HG02763 (cell line): ENCODE measurements around the gene SLC16A11.
A peak's percentile ranks its signal among the peaks of the same experiment; 100 is the strongest.
"Not testable (repeated sequence)": the region's sequence is repeated elsewhere in the genome, so short reads cannot be mapped to it uniquely, and the experiment has no call there.

Source experiments
- ATAC-seq: cut with Tn5 transposase; IDR thresholded peaks from one replicate; pipeline ENCODE4 v1.9.1; 2021; ENCODE audit warnings: mild to moderate bottlenecking, moderate library complexity; ENCODE audit not compliant: unreplicated experiment

Gene SLC16A11

DNA sequence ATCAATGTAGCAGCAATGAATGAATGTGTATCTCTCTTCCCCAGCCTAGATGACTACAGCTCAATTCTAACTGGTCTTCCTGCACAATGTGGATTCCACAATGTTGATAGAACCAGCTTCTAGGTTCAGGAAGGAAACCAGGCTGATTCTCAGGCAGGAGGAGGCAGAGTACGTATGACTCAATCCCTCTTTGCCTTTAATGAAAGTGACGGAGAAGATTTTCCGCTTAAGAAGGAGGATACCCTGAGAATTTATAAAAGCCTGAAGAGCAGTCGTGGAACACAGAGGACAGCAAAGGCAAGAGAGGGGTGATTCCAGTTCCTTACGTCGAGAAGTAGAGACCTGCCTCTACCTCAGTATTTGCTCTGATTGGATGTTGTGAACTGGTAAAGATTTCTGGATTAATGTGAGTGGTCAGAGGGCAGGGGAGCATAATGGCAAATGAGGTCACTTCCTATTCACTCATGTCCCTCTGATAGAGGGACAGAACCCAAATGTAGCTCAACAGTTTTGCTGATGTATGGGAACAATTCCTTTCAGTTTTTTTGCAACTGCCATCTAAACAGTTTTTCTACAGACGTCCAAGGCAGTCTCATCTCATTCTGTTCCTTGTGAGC, 15.0 kb upstream of the SLC16A11 start:
- ATAC-seq: no peak

DNA sequence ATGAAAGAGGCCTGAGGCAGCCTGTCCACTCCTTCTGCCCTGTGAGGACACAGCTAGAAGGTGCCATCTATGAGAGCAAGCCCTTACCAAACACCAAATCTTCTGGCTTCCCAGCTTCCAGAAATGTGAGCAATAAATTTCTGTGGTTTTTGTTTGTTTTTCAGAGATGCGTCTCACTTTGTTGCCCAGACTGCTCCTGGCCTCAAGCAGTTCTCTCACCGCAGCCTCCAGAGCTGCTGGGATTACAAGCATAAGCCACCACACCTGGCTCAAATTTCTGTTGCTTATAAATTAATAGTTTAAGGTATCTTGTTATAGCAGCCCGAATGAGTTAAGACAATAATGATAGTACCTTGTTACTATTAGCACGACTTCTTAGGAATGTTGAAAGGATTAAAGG, 12.5 kb upstream of the SLC16A11 start:
- ATAC-seq: no peak

DNA sequence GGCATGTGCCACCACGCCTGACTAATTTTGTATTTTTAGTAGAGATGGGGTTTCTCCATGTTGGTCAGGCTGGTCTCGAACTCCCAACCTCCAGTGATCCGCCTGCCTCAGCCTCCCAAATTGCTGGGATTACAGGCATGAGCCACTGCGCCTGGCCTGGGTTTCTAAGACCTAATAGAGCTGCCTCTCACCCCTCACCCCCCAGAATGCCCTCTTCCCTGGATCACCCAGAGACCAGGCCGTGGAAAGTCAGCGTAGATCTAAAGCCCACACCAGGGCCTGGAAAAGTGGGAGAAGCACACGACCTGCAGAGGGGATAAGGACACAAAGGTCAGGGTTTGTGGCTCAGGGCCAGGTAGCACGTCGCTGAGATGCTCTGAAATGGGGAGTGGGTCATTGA, 6.7 kb upstream of the SLC16A11 start:
- ATAC-seq: not testable (repeated sequence)

DNA sequence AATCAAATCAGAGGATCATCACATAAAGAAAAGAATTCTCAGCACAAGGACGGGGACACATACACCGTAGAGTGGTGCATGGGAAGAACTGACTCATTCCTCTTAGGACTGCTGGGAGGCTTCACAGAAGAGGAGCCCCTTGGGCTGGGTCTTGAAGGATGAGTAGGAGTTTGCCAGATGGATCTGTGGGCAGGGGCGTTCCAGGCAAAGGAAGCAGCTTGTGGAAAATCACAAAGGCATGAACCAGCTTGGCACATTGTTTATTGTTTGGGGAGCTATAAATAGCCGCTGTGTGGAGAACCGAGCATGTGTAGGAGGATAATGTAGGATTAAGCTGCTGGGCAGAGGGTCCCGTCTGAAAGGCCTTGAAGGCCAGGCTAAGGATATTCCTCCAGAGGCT, 5.1 kb upstream of the SLC16A11 start:
- no peak for ATAC-seq

DNA sequence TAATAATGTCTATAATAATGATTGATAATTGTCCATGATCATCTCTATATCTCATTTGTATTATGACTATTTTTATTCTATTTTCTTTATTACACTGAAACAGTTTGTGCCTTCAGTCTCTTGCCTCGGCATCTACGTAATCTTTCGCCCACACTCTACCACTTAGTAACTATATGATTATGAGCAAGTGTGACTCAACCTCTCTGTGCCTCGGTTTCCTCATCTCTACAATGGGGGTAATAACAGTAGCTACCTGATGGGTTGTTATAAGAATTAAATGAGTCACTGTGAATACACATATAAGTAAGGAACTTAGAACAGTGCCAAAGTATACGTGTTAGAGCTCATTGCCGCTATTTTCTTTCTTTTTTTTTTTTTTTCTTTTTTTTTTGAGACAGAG, 3.7 kb upstream of the SLC16A11 start:
- ATAC-seq: no peak

DNA sequence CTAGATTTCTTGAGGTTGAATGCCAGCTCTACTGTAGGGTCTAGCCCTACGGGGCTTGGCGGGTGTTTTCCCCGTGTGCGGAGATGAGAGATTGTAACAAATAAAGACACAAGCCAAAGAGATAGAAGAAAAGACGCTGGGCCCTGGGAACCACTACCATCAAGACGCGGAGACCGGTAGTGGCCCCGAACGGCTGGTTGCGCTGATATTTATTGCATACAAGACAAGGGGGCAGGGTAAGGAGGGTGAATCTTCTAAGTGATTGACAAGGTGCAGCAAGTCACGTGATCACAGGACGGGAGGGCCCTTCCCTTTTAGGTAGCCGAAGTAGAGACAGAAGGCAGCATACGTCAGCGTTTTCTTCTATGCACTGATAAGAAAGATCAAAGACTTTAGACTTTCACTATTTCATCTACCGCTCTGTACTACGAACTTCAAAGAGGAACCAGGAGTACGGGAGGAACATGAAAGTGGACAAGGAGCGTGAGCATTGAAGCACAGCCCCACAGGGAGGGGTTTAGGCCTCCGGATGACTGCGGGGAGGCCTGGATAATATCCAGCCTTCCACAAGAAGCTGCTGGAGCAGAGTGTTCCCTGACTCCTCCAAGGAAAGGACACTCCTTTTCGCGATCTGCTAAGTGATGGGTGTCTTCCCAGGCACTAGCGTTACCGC, 3.0 kb upstream of the SLC16A11 start:
- not testable (repeated sequence) for ATAC-seq

DNA sequence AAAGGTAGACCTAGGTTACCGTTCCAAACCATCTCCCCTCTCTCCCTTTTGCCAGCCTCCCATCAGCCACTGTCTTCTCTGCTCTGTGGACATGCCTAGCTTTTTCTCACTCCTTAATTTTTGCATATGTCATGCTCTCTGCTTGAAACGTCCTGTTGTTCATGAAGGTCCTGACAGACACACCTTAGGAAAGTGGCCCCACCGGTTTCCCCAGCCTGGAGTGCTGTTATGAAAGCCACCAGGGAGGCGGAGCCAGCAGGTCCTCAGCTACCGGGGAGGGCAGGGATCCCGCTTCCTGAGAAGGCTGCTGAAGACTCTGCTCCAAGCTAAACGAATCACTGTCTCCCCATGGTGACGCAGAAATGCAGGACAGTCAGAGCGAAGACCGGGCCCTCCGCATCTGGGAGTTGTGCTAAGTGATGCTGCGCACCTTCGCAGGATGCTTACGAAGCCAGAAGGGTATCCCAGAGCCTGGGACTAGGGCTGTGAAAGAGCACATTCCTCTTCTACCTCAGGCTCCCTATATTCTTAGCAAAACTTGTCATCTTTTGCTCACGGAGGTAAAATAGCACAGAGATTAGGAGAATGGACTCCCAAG, 2.3 kb upstream of the SLC16A11 start:
- no peak for ATAC-seq

DNA sequence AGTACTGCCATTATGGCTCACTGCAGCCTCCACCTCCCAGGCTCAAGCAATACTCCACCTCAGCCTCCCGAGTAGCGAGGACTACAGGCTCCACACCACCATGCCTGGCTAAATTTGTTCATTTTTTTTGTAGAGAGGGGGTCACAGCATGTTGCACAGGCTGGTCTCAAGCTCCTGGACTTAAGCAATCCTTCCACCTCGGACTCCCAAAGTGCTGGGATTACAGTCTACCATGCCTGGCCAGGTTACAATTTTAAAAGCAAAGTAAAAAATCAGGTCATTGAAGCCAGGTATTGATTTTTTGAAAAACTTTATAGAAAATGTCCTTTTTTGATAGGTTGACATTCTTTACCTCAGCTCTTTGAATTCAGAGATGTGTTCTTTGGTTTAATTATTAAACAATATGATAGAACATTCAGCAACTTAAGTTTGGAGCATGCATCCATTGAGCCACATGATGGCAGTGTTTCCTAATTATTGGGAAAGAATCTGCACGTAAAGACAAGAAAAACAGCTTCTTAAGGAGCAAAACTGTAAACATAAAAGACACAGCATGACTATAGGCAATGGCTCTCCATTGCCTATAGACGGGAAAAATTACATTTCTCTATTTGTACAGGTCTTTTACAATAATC, 1.7 kb upstream of the SLC16A11 start:
- ATAC-seq: no peak

DNA sequence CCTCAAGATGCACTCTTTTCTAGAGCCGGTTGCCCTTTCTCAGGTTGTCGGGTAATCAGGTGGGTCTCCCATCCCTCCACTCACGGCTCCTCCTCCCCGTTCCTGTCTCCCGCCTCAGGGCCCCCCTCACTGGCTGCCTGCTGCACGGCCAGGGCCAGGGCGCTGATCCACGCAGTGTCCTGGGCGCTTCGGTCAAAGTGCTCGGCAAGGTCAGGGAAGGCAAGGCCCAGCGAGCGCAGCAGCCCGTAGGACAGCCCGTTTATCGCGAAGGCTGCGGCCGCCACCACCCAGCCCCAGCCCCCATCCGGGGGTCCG, 753 bp downstream of the SLC16A11 start:
- no peak for ATAC-seq

DNA sequence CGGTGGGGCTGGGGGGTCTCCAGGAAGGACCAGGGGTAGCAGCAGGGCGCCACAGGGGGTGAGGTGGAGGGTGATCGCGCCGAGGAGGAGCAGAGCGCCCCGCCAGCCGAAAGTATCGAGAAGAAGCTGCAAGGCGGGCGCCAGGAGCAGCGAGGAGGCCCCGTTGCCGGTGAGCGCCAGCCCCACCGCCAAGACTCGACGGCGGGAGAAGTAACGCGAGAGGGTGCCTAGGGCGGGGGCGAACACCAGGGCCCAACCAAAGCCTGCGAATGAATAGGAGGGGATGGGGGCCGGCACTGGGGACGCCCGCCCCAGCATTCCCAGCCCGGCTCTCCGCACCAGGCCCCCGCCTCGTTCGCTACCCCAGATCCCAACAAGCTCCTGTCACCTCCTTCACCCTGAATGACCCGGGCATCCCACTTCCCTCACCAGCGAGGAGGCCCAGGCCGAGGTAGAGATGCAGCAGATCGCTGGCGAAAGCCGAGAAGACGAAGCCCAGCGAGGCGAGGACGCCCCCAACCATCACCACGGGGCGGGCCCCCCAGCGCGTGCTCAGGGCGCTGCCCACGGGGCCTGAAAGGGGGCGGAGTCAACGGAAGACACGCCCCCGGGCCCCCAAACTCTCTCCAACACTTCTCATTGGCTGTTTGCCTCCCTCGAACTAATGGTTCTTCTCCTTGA, 1.3 kb downstream of the SLC16A11 start:
- ATAC-seq: no peak

DNA sequence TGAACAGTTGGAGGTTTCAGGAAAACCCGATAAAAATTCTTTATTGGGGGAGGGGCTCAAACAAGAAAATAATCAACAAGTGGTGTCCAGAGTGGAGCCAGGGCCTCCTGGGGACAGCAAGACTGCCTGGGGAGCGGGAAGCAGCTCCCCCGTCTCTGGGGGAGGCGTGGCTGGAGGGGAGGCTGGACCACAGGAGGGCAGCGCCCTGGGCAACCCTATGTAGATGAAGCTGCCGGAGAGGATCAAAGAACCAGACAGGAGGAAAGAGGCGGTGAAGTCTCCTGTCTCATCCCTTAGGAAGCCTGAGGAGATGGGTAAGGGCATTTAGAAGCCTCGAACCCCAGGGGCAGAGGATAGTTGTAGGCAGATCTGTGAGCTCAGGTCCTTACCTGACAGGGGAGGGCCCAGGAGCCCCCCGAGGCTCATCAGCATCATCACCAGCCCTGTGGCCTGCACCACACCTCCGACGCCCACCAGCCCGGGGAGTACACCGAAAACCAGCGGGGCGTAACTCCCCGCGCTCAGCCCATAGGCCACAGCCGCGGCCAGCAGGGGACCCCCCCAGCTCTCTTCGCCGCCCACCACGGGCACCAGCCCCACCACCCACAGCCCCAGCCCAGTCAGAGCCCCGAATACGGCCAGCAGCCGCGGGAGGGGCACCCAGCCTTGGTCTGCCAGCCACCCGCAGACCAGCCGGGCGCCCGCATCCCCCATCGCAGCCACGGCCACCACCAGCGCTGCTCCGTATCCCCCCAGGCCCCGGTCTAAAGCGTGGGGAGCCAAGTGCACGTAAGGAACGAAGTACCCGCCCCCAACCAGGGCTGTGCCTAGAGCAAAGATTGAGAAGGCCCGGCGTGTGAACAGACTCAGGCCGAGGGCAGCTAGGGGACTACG, 2.0 kb downstream of the SLC16A11 start:
- no peak for ATAC-seq

DNA sequence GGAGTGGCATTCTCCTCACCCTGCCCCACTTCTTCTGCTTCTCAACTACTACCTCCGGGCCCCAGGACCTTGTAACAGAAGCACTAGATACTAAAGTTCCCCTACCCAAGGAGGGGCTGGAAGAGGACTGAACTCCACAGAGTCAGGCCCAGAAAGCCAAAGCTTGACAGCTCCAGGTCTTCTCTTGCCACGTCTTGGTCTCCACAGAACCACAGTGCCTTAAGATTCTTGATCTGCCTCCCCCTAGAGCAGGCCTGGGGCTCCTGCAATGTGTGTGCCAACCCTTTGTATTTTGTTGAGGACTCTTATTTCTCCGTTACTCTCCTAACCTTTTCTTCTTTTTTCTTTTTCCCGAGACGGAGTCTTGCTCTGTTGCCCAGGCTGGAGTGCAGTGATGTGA, 4.1 kb downstream of the SLC16A11 start:
- no peak for ATAC-seq

DNA sequence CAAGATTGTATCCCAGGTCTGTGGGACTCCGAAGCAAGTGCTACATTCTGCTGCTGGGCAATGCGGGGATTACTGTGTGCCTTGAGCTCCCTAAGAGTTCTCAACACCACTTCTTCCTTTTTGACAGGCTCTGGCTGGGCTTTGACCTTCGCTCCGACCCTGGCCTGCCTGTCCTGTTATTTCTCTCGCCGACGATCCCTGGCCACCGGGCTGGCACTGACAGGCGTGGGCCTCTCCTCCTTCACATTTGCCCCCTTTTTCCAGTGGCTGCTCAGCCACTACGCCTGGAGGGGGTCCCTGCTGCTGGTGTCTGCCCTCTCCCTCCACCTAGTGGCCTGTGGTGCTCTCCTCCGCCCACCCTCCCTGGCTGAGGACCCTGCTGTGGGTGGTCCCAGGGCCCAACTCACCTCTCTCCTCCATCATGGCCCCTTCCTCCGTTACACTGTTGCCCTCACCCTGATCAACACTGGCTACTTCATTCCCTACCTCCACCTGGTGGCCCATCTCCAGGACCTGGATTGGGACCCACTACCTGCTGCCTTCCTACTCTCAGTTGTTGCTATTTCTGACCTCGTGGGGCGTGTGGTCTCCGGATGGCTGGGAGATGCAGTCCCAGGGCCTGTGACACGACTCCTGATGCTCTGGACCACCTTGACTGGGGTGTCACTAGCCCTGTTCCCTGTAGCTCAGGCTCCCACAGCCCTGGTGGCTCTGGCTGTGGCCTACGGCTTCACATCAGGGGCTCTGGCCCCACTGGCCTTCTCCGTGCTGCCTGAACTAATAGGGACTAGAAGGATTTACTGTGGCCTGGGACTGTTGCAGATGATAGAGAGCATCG, 5.6 kb downstream of the SLC16A11 start:
- ATAC-seq: no peak

DNA sequence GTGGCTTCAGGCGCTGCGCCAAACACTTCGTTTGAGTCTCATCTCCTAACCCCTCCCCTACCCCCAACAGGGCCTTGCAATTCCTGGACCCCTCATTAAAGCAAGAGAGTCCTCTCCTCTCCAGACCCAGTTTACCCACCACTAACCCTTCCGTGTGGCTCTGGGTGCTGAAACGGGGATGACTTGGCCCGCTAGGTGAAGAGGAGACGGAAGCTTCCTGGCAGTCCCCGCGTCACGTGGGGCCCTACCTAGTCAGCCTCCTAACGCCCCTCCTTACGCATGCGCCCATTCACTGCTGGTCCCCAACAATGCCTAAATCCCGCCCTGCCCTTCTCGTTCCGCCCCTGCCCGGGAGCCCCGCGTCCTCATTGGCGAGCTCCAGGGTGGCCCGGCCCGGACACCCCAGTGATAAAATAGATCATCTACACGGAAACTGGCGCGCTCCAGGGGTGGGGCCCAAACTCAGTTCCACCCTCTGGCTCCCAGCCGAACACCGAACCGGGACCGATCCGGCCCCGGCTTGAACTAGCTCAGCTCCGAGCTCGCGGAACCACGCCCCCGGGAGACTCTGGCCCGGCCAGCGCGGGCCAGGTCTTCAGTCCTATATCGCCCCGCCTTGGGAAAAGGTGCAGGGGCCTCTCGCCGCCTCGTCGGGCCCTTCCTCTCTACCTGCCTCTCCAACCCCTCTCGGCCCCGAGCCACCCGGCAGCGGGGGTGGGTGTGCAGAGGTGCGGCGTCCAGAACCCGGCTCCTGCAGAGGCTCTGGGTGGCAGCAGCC, 8.1 kb downstream of the SLC16A11 start, which contains the start of gene SLC16A13:
Gene SLC16A13, plus strand, starts transcription at position 425 of the 778 bp plus-strand sequence. CDS start 368 bp downstream, outside the sequence.
- peak; percentile 91 for ATAC-seq

DNA sequence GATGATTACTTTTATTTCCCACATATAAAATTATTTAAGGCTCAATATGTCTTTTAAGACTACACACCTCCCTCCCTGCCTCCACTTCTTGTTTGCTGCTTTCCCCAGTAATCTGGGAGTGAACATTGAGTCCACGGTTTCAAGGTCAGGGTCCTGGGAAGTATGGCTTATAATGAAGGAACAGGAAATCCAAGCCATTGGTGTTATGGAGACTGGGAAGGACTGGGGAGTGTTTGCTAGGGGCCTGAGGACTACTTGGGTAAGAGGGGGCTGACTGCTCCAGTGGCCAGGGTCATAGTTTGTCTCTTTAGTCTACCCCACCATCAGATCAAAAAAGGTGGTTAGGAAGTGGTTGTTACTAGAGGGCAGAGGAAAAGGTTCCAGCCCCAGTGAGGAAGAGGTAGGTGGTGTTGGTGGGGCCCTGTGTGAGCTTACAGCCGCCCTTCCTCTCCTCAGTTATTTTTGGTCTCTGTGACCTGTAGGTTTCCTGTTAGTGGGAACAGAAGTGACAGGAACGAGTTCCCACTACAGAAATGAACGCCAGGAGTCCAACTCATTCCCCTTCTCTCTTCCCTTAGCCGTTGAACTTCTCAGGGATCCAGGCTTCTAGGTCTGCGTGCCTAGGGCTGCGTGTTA, 8.8 kb downstream of the SLC16A11 start:
- ATAC-seq: peak; percentile 2

DNA sequence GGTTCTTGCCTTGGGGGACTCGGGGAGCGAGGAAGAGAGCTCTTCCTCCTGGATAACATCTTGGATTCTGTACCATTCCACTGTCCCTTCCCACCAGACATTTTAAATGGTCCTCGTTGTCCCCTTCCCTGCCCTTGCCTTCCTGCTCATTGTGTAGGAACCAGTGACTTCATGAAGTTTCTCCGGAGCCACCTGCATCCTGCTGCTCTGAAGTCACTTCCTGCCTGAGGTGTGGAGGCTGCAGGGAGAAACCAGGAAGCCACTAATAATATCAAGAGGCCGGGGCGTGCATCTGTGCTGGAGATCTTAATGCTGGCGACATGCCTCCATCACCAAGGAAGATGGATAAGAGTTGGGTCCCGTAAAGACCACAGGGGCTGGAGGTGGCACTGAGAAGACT, 14.2 kb downstream of the SLC16A11 start:
- ATAC-seq: no peak

DNA sequence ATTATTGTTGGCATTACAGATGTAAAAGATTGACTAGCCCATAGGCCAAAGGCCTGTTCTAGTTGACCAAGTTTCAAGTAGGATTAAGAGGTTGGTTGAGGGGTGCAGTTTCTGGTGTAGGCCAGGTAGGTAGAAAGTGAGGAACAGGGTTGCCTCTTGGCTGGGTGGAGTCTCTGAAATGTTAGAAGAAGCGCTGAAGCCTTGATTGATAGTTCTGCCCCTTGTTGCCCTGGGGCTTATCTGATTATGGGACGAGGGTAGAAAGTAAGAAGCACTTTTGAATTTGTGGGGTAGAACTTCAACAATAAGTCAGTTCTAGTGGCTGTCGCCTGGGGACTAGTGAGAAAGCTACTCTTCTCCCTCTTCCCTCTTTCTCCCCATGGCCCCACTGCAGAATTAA, 14.8 kb downstream of the SLC16A11 start:
- ATAC-seq: no peak

DNA sequence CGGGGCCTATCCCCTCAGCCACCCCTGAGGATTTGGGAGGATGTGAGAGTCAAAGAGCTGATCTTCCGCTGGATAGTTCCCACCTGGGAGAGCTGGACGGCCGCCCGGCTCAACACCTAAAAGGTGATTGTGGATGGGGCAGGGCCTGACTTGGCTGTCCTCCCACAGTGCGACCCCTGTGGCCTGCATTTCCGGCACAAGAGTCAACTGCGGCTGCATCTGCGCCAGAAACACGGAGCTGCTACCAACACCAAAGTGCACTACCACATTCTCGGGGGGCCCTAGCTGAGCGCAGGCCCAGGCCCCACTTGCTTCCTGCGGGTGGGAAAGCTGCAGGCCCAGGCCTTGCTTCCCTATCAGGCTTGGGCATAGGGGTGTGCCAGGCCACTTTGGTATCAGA, 16.6 kb downstream of the SLC16A11 start:
- ATAC-seq: no peak
